HCT116 (cell line): ENCODE results near the gene RNASET2. TPM values are rescaled to one million over a fixed set of nuclear protein-coding genes. Genes with fewer than 3 reads are reported as not detected.

ENCODE experiments used
- ATAC-seq: fragments of 200-7000 bp; cut with Tn5 transposase; 2 replicates; pipeline ENCODE4 v1.9.1; 2020; ENCODE audit warnings: mild to moderate bottlenecking, moderate library complexity
- BruUV-seq: library from RNA; stranded (reverse); fragments of 400-500 nt; replicated peaks from 2 replicates; lab custom pipeline; 2021; lab: Mats Ljungman, UMichigan
- CTCF ChIA-PET: fragments of 300-600 bp; sonication (Branson Sonifier 250); formaldehyde crosslinking; loops from one replicate; lab custom pipeline; 2021; ENCODE audit warnings: antibody characterized with exemption; lab: Charles Lee
- POLR2A ChIA-PET: fragments of 300-600, 350-600 bp; sonication (Branson Sonifier 250); formaldehyde crosslinking; loops from one replicate; lab custom pipeline; 2021; ENCODE audit warnings: antibody characterized with exemption; lab: Charles Lee
- RAD21 ChIA-PET, 2 experiments: fragments of 300-600 bp; sonication (Branson Sonifier 250); formaldehyde crosslinking; loops; one replicate each; lab custom pipeline; 2023; ENCODE audit warnings: low total read pairs in 2 of 2; ENCODE audit not compliant: uncharacterized antibody in 2 of 2, unreplicated experiment in 2 of 2, low non-redundant PET in 1 of 2; lab: Charles Lee
- DNase-seq: peaks from one replicate; pipeline ENCODE4 v3.0.0-alpha.2; 2010; ENCODE audit warnings: low read depth, low spot score
- H2AFZ ChIP-seq: fragments of 200-600 bp; shearing (Covaris generic), sonication (generic); 2 replicates; pipeline ENCODE4 v1.6.1; 2017; ENCODE audit warnings: low read depth, mixed run types, mixed read lengths, antibody characterized with exemption, low read length; ENCODE audit not compliant: poor library complexity, severe bottlenecking
- H3K27ac ChIP-seq: 2 replicates; pipeline ENCODE4 v1.5.1; 2012; ENCODE audit warnings: low read depth, low read length
- H3K27me3 ChIP-seq: fragments of 200-600 bp; sonication (generic); 2 replicates; pipeline ENCODE4 v1.6.1; 2016; ENCODE audit warnings: mixed run types, low read length, mixed read lengths; ENCODE audit not compliant: insufficient read depth
- H3K36me3 ChIP-seq, 2 experiments: fragments of 200-500 bp in 1 of 2; fragments of 200-600 bp in 1 of 2; sonication (Bioruptor generic) in 1 of 2; sonication (generic) in 1 of 2; 2 replicates each; pipeline versions ENCODE4 v1.5.1 to v1.6.1; 2014 to 2016; ENCODE audit warnings: low read length in 2 of 2, inconsistent platforms in 1 of 2, mixed read lengths in 1 of 2, mixed run types in 1 of 2; ENCODE audit not compliant: insufficient read depth in 2 of 2, control insufficient read depth in 1 of 2
- H3K4me1 ChIP-seq, 2 experiments: fragments of 200-600 bp in 1 of 2; sonication (generic) in 1 of 2; 2 replicates each; pipeline versions ENCODE4 v1.5.1 to v1.6.1; 2012 to 2017; ENCODE audit warnings: low read length in 2 of 2, inconsistent platforms in 1 of 2, mild to moderate bottlenecking in 1 of 2, mixed read lengths in 1 of 2, mixed run types in 1 of 2, moderate library complexity in 1 of 2; ENCODE audit not compliant: insufficient read depth in 2 of 2, control insufficient read depth in 1 of 2
- H3K4me2 ChIP-seq: fragments of 200-600 bp; sonication (generic); 2 replicates; pipeline ENCODE4 v1.6.1; 2017; ENCODE audit warnings: mixed run types, low read length, mixed read lengths
- H3K4me3 ChIP-seq, 2 experiments: fragments of 200-600 bp in 1 of 2; sonication (generic) in 1 of 2; replicated peaks in 1 of 2; 2 replicates each; pipeline ENCODE4 v1.5.1; 2011 to 2016; ENCODE audit warnings: low read length in 2 of 2, control low read depth in 1 of 2, low read depth in 1 of 2, mild to moderate bottlenecking in 1 of 2, mixed read lengths in 1 of 2, mixed run types in 1 of 2
- H3K79me2 ChIP-seq: fragments of 200-600 bp; sonication (generic); 2 replicates; pipeline ENCODE4 v1.6.1; 2017; ENCODE audit warnings: mild to moderate bottlenecking, mixed run types, low read length, moderate library complexity, mixed read lengths; ENCODE audit not compliant: insufficient read depth
- H3K9ac ChIP-seq: fragments of 200-600 bp; sonication (generic); 2 replicates; pipeline ENCODE4 v1.6.1; 2016; ENCODE audit warnings: low read length, mixed read lengths
- H3K9me2 ChIP-seq: fragments of 200-600 bp; sonication (generic), shearing (Covaris generic); 2 replicates; pipeline ENCODE4 v1.6.1; 2017; ENCODE audit warnings: mixed run types, mild to moderate bottlenecking, moderate library complexity; ENCODE audit not compliant: insufficient read depth
- H3K9me3 ChIP-seq, 2 experiments: fragments of 200-500 bp in 1 of 2; fragments of 200-600 bp in 1 of 2; sonication (Bioruptor generic) in 1 of 2; sonication (generic) in 1 of 2; 2 replicates each; pipeline ENCODE4 v1.6.1; 2014 to 2017; ENCODE audit warnings: low read length in 2 of 2, mixed read lengths in 2 of 2, inconsistent platforms in 1 of 2, low read depth in 1 of 2, mild to moderate bottlenecking in 1 of 2, mixed run types in 1 of 2, moderate library complexity in 1 of 2; ENCODE audit not compliant: control insufficient read depth in 1 of 2, insufficient read depth in 1 of 2
- H4K20me1 ChIP-seq: fragments of 200-600 bp; sonication (generic), shearing (Covaris generic); 2 replicates; pipeline ENCODE4 v1.6.1; 2017; ENCODE audit warnings: mixed run types, mild to moderate bottlenecking, moderate library complexity; ENCODE audit not compliant: insufficient read depth
- CBX3 ChIP-seq: IDR thresholded peaks from 2 replicates; pipeline ENCODE4 v1.6.1; 2012; ENCODE audit warnings: low read depth
- CEBPB ChIP-seq: IDR thresholded peaks from 2 replicates; pipeline ENCODE4 v1.6.1; 2012; ENCODE audit warnings: low read depth
- ELF1 ChIP-seq: IDR thresholded peaks from 2 replicates; pipeline ENCODE4 v1.6.1; 2012; ENCODE audit warnings: low read depth, borderline replicate concordance
- EZH2 ChIP-seq: fragments of 200-600 bp; sonication (generic); IDR thresholded peaks from 2 replicates; pipeline ENCODE4 v1.6.1; 2017; ENCODE audit warnings: antibody characterized with exemption, mixed run types
- EZH2phosphoT487 ChIP-seq: fragments of 200-600 bp; IDR thresholded peaks from 2 replicates; pipeline ENCODE4 v1.6.1; 2018; ENCODE audit warnings: antibody characterized with exemption, borderline replicate concordance
- POLR2A ChIP-seq: IDR thresholded peaks from 2 replicates; pipeline ENCODE4 v1.7.0; 2011; ENCODE audit warnings: borderline replicate concordance; ENCODE audit not compliant: insufficient read depth, insufficient read length; ENCODE audit errors: extremely low read depth
- POLR2AphosphoS5 ChIP-seq: IDR thresholded peaks from 2 replicates; pipeline ENCODE4 v1.6.1; 2011; ENCODE audit warnings: mild to moderate bottlenecking, low read depth, low read length, moderate library complexity
- RAD21 ChIP-seq: IDR thresholded peaks from 2 replicates; pipeline ENCODE4 v1.6.1; 2012; ENCODE audit warnings: low read depth, mild to moderate bottlenecking
- SIN3A ChIP-seq: IDR thresholded peaks from 2 replicates; pipeline ENCODE4 v1.6.1; 2012; ENCODE audit warnings: low read depth
- SP1 ChIP-seq: IDR thresholded peaks from 2 replicates; pipeline ENCODE4 v1.6.1; 2012; ENCODE audit warnings: low read depth
- SRF ChIP-seq: IDR thresholded peaks from 2 replicates; pipeline ENCODE4 v1.6.1; 2012; ENCODE audit warnings: low read depth
- TCF7L2 ChIP-seq: IDR thresholded peaks from 2 replicates; pipeline ENCODE4 v1.7.0; 2011; ENCODE audit warnings: borderline replicate concordance, inconsistent platforms; ENCODE audit not compliant: insufficient read depth, insufficient read length; ENCODE audit errors: extremely low read depth
- YY1 ChIP-seq: IDR thresholded peaks from 2 replicates; pipeline ENCODE4 v1.6.1; 2011; ENCODE audit warnings: low read length, low read depth, moderate library complexity, mild to moderate bottlenecking; ENCODE audit not compliant: insufficient replicate concordance; ENCODE audit errors: extremely low read depth
- ZFX ChIP-seq: fragments of 450-650 bp; IDR thresholded peaks from 2 replicates; pipeline ENCODE4 v1.6.1; 2017
- ZNF274 ChIP-seq: fragments of 200-500 bp; sonication (Bioruptor generic); IDR thresholded peaks from 2 replicates; pipeline ENCODE4 v1.6.1; 2014; ENCODE audit warnings: mild to moderate bottlenecking, low read depth, low read length, inconsistent platforms
- intact Hi-C: fragments of 100-400 bp; cut with micrococcal nuclease; formaldehyde crosslinking; loops from 2 replicates; pipeline ENCODE4 v1.10.0; 2022
- total RNA-seq: library from RNA; stranded (reverse); gene quantifications from one replicate; pipeline ENCODE4 v1.2.1, GENCODE V29; 2021; ENCODE audit not compliant: unreplicated experiment
- TF ChIP-seq, protein P1 (sequence below): IDR thresholded peaks from 2 replicates; pipeline ENCODE4 v1.6.1; 2012
- TF ChIP-seq, protein P2 (sequence below): IDR thresholded peaks from 2 replicates; pipeline ENCODE4 v1.6.1; 2012
- TF ChIP-seq, protein P3 (sequence below), 3 experiments: fragments of 200-600 bp in 1 of 3; sonication (generic) in 1 of 3; IDR thresholded peaks in 2 of 3; conservative IDR thresholded peaks in 1 of 3; 2 replicates each; pipeline ENCODE4 v1.5.1; 2012 to 2017; ENCODE audit warnings: low read depth in 2 of 3, low read length in 2 of 3, antibody characterized with exemption in 1 of 3, borderline replicate concordance in 1 of 3, control low read depth in 1 of 3, mild to moderate bottlenecking in 1 of 3, mixed read lengths in 1 of 3, mixed run types in 1 of 3, moderate library complexity in 1 of 3; ENCODE audit not compliant: insufficient read depth in 1 of 3
- TF ChIP-seq, protein P4 (sequence below): IDR thresholded peaks from 2 replicates; pipeline ENCODE4 v1.6.1; 2012; ENCODE audit warnings: low read depth

Gene RNASET2
- total RNA-seq, 1 experiment from 2014 or later = 32.8 TPM

DNA sequence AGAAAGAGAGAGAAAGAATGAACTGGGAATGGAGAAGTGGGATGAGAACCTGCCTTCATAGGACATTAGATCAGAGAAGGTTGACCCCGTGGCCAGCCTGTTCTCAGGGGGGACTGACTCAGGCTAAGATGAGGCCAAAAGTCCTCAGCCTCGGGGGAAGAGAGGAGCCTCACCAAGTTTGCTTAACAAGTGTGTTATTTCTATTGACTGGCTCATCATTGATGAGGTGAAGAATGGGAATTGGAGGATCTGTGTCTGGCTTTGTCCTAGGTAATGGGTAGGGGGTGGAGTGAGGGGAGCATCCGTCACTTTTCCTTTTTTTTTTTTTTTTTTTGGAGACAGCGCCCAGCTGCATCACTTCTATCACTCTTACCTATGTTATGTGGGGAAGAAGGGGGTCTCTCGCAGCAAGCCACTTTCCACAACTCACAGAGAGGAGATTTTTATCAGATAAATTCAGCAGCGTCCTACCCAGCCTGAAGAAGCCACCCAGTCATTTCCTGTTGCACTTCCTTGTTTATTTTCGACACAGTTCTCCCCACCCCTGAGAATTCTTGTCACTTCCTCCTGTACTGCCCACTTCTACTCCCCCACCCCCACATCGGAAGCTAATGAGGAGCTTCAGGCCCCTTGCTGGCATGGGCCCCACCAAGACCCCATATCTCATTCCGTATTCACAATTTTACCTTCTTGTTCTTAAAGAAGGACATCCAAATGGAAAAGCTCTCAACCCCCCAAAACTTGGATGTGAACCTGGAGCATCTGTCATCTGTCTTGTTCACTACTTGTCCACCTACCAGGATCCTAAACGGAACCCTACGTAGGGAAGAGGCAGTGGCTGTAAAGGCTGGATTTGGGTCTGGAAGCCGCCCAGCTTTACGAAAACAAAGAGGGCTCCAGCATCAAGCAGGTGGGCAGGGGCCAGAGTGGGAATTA is 2.8 kb upstream of the RNASET2 start (continued):
- TF ChIP-seq POLR2A = no peak
- TF ChIP-seq ZFX = no peak

DNA sequence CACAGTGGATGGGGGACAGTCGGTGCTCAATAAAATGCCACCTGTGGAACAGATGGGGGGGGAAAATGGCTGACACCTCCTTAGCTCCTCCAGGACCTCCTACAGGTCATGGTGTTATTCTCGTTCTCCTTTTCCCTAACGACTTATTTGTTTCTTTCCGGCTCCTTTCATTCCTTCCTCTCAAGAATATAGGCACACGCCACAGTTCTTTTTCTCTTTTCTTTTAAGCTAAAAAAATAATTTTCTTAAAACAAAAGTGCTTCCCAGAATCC is 1.4 kb upstream of the RNASET2 start:
- TF ChIP-seq SIN3A (no peak), YY1 (no peak), ELF1 (no peak), POLR2AphosphoS5 (no peak), EZH2phosphoT487 (no peak), ZFX (no peak), CBX3 (no peak), SRF (no peak), EZH2 (no peak), TCF7L2 (no peak), POLR2A (no peak), ZNF274 (no peak), SP1 (no peak), CEBPB (no peak), RAD21 (no peak)
- TF ChIP-seq, protein P1, sequence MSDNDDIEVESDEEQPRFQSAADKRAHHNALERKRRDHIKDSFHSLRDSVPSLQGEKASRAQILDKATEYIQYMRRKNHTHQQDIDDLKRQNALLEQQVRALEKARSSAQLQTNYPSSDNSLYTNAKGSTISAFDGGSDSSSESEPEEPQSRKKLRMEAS = no peak
- TF ChIP-seq, protein P2, sequence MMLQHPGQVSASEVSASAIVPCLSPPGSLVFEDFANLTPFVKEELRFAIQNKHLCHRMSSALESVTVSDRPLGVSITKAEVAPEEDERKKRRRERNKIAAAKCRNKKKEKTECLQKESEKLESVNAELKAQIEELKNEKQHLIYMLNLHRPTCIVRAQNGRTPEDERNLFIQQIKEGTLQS = no peak
- TF ChIP-seq, protein P3, sequence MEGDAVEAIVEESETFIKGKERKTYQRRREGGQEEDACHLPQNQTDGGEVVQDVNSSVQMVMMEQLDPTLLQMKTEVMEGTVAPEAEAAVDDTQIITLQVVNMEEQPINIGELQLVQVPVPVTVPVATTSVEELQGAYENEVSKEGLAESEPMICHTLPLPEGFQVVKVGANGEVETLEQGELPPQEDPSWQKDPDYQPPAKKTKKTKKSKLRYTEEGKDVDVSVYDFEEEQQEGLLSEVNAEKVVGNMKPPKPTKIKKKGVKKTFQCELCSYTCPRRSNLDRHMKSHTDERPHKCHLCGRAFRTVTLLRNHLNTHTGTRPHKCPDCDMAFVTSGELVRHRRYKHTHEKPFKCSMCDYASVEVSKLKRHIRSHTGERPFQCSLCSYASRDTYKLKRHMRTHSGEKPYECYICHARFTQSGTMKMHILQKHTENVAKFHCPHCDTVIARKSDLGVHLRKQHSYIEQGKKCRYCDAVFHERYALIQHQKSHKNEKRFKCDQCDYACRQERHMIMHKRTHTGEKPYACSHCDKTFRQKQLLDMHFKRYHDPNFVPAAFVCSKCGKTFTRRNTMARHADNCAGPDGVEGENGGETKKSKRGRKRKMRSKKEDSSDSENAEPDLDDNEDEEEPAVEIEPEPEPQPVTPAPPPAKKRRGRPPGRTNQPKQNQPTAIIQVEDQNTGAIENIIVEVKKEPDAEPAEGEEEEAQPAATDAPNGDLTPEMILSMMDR (IDR thresholded peaks at IDR 0.05 in 2 of 3, conservative IDR thresholded peaks at IDR 0.05 in 1 of 3; ENCODE audit: borderline replicate concordance in 1 of 3, insufficient read depth in 1 of 3, low read depth in 2 of 3, low read length in 2 of 3) = no peak
- TF ChIP-seq, protein P4, sequence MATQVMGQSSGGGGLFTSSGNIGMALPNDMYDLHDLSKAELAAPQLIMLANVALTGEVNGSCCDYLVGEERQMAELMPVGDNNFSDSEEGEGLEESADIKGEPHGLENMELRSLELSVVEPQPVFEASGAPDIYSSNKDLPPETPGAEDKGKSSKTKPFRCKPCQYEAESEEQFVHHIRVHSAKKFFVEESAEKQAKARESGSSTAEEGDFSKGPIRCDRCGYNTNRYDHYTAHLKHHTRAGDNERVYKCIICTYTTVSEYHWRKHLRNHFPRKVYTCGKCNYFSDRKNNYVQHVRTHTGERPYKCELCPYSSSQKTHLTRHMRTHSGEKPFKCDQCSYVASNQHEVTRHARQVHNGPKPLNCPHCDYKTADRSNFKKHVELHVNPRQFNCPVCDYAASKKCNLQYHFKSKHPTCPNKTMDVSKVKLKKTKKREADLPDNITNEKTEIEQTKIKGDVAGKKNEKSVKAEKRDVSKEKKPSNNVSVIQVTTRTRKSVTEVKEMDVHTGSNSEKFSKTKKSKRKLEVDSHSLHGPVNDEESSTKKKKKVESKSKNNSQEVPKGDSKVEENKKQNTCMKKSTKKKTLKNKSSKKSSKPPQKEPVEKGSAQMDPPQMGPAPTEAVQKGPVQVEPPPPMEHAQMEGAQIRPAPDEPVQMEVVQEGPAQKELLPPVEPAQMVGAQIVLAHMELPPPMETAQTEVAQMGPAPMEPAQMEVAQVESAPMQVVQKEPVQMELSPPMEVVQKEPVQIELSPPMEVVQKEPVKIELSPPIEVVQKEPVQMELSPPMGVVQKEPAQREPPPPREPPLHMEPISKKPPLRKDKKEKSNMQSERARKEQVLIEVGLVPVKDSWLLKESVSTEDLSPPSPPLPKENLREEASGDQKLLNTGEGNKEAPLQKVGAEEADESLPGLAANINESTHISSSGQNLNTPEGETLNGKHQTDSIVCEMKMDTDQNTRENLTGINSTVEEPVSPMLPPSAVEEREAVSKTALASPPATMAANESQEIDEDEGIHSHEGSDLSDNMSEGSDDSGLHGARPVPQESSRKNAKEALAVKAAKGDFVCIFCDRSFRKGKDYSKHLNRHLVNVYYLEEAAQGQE = no peak
- BruUV-seq = no TSS peak
- ATAC-seq = no peak
- ChIA-PET POLR2A (no interaction called here), RAD21 (no interaction called here), CTCF (interaction anchor here (2.2 kb wide), 1 partner anchor 183 kb away, joined by 7 read pairs; no protein-coding TSS in a partner anchor)
- Histone ChIP-seq H3K4me1 (peaks cover 4 to 16% of the 10 kb centered on the region in 2 experiments; a peak in 3 of 4 replicates), H3K9me2 (no peaks in the 10 kb centered on the region), H3K9ac (no peak overlapping the region), H3K27me3 (no peaks in the 10 kb centered on the region), H3K4me3 (no peak overlapping the region), H3K4me2 (peak overlapping the region; percentile 97; the same call in 1 of the 2 replicates), H3K36me3 (no peaks in the 10 kb centered on the region), H3K79me2 (no peaks in the 10 kb centered on the region), H3K9me3 (no peaks in the 10 kb centered on the region), H3K27ac (no peak overlapping the region), H2AFZ (no peak overlapping the region), H4K20me1 (no peaks in the 10 kb centered on the region)
- no peak for DNase-seq
- intact Hi-C loops = no loop called here
